GM12875 (cell line): ENCODE data around the gene SOX21.

Experiments used
- H3K4me3 ChIP-seq: one replicate; pipeline ENCODE4 v1.5.1; 2011; ENCODE audit warnings: low read depth, low read length, control low read depth
- TF ChIP-seq, protein P1 (sequence below): IDR thresholded peaks from 2 replicates; pipeline ENCODE4 v1.5.1; 2011; ENCODE audit warnings: low read depth, mild to moderate bottlenecking, control low read depth, inconsistent platforms, low read length, moderate library complexity, borderline replicate concordance; ENCODE audit not compliant: insufficient read depth

Gene SOX21

DNA sequence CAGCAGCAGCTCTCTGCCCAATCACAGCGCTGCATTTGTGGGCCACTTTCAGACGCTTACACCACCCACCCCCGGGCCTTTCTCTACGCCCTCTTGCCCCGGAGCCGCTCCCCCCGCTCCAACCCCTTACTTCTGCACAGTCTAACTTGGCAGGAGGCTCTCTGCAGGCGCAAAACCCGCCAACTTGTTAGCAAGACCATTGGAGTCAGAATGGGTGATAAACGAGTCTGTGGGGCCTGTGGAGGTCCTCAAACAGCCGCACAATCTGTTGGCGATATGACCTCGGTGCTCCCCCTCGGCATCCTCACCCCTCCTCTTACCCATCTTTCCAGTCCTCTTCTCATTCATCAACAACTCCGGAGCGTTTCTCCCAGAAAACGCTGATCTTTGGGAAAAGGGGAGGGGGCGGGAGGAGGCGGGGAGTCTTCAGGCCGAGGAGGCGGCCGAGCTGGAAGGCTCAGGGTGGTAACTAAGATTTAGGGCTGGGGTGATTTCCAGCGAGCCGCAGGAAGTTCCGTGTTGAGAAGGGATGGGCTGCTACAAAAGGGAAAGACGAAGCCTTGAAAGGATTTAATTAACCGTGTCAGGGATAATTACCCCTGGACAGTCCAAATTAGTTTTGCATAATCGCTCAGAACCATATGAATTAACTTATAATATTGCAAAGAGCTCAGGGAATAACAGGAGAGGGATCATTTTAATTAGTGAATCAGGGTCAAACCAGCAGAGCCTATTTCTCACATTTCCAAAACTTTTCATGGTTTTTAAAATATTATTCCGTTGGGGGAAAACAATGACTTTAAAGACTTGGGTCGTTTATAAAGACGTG is 4.1 kb downstream of the SOX21 start:
- TF ChIP-seq, protein P1, sequence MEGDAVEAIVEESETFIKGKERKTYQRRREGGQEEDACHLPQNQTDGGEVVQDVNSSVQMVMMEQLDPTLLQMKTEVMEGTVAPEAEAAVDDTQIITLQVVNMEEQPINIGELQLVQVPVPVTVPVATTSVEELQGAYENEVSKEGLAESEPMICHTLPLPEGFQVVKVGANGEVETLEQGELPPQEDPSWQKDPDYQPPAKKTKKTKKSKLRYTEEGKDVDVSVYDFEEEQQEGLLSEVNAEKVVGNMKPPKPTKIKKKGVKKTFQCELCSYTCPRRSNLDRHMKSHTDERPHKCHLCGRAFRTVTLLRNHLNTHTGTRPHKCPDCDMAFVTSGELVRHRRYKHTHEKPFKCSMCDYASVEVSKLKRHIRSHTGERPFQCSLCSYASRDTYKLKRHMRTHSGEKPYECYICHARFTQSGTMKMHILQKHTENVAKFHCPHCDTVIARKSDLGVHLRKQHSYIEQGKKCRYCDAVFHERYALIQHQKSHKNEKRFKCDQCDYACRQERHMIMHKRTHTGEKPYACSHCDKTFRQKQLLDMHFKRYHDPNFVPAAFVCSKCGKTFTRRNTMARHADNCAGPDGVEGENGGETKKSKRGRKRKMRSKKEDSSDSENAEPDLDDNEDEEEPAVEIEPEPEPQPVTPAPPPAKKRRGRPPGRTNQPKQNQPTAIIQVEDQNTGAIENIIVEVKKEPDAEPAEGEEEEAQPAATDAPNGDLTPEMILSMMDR: no peak
- no peak overlapping the region for H3K4me3 ChIP-seq

DNA sequence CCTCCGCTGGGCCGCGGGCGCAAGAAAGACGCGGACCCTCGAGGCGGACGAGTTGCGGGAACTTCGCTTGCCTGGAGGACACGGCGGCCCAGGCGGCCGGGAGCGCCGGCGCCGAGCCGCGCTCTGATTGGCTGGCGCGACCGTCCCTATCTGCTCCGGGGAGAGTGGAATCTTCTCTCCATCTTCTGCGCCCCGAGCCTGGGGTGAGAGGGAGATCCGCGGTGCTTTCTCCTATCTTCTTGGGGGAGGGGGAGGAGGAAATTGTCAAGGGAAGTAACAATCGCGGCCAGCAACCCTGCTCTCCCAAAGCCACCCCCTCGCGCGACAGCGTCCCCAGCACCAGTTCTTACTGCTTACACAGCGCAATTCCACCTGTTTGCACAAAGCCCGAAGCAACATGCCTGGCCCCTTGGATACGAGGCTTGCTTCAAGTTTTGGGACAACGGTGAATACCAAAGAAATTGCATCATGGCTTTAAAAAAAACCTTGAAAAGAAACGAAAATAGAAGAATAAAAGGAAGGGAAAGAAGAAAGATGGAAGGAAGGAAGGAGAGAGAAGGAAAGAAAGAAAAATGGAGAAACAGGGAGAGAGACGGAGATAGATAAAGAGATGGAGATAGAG is 4.8 kb downstream of the SOX21 start:
- TF ChIP-seq, protein P1: no peak
- no peak overlapping the region for H3K4me3 ChIP-seq

DNA sequence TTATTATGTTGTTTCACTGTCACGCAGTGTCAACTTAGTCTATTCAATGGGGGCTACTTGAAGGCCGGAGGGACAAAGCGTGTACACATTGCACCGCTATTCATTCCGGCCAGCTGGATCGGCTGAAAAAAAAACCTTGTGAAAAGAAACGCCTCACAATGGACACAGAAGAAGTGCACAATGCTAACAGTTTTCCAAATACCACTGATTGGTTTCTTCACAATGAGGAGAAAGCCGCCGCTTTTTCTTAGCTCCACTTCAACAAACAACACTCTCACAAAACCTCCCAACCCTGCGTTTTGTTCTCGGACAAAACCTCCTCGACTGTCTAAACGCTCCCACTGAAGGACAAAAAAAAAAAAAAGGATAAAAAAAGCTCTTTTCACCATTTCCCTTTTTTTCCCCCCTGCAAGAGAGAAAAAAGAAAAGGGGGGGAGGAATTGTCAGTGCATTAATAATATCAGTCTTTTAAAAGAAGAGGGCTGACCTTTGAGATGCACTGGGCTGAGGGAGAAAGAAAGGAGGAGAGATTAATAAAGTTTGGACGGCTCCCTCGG is 5.4 kb downstream of the SOX21 start:
- TF ChIP-seq, protein P1: no peak
- H3K4me3 ChIP-seq: no peak overlapping the region

DNA sequence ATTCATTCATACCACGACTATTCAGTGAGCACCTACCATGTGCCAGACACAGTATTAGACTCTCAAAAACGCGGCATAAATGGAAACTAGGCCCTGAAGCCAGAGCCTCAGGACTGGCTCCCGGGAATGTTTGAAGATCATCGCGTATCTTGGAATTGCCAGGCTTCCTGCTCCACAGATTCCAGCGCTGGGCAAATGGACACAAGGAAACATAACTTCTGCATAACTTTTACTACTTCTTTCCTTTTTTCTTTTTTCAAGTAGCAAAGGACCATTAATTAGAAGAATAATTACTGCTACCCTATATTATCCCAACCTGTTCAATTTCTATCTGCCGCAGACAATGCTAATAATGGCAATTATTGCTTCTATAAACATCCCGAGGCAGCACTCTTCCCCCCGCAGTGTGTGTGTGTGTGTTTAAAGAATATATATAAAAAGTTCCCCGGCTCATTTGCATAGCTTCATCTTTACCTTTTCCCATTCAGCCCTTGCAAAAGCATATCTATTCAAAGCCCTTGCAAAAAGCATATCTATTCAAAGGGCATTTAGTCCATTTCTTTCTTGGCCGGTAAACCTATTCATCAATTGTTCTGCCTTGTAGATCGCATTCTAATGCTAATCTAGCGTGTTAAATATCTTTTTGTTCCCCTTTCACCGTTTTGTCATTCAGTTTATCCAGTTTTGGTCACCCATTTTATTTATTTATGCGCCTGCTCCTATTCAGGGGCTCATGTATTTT is 6.1 kb downstream of the SOX21 start:
- no peak overlapping the region for H3K4me3 ChIP-seq

DNA sequence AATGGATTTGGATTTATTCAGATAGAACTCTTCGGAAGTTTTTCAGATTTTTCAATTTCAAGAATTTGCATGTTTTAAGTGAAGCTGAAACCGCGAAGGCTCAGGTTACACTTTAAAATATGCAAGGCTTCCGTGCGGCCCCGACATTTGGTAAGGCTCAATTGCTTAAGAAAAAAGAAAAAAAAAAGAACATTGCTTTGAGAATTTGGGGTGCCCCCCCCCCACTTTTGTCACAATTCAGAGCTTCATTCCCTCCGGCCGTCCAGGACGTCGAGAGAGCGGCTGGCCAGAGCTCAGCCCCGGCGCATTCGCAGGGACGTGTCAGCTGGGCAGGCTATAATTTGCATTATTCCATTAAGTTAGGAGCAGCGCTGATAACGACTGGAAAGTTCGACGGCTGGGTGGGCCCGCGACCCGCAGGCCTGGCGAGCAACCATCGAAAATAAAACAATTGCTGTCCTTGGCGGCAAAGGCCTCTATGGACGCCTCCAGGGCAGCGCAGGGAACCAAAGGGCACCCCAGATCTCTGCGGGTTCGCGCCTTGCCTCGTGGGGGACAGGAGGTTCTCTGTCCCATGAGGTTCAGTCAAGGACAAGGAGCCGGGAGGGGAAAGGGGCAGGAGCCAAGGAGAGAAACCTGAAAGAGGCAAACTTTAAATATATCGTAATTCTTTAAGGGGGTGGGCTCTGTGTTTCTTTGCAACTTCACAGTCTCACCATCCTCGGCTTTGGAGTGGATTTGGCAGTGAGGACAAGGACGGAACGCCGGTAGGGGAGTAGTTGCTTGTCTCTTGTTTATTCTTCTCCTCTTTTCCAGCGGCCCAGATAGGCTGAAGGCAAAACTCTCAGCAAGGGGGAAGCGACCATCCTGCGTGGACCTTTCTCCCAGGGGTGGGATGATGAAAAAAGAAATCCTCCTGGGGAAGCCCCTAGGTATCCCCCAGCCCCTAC is 7.0 kb downstream of the SOX21 start:
- no peak overlapping the region for H3K4me3 ChIP-seq
- TF ChIP-seq, protein P1: no peak

More for the DNA sequence above, 6.1 kb downstream of the SOX21 start:
- TF ChIP-seq, protein P1: no peak

DNA sequence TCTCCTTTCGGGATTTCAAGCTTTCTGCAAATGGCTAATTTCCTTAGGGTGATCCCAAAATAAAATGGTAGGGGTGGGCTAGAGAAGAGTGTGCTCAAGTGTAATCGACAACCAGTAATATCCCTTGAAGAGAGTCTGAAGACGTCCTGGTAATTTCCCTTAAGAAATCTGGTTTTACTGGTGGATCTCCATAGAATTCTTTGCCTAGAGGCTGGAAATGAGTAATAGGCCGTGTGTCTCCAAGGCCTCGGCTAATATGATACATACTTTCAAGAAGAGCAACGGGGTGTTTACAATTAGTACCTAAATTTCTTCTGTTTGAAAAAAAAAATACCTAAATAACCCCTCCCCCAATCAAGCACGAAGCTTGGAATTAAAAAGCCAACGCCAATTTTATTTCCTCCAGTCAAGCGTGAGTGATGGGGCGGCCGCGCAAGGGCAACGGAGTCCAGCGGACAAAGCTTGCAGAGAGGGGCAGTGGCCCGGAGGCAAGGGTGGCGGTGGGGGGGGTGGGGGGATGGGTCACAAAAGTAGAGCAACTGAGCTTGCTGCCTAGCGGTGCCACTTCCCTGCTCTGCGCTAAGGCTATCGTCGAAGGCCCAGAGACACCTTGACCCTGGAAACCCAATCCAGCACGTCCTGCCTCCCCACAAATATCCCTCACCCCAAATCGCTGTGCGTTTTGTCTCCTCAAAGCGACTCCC is 7.8 kb downstream of the SOX21 start:
- TF ChIP-seq, protein P1: no peak
- no peak overlapping the region for H3K4me3 ChIP-seq
